CD14-positive monocyte (primary cell): ENCODE measurements around the gene PROK2. TPM values are rescaled to one million over a fixed set of nuclear protein-coding genes. Genes with fewer than 3 reads are reported as not detected.

Source experiments
- DNase-seq, 3 donors: peaks; one replicate each; pipeline ENCODE4 v3.0.0-alpha.2; 2011 to 2022
- H2AFZ ChIP-seq: 2 replicates; pipeline ENCODE4 v1.6.0; 2012; ENCODE audit warnings: mild to moderate bottlenecking, low read depth, low read length, inconsistent platforms; ENCODE audit not compliant: insufficient read depth, poor library complexity, severe bottlenecking
- H3K27ac ChIP-seq, 2 donors: 1 replicate in 1 of 2; 2 replicates in 1 of 2; pipeline ENCODE4 v1.5.1; 2012 to 2013; ENCODE audit warnings: low read length in 2 of 2, control low read depth in 1 of 2, inconsistent platforms in 1 of 2, low read depth in 1 of 2, mild to moderate bottlenecking in 1 of 2
- H3K27me3 ChIP-seq, 2 donors: one replicate each; pipeline versions ENCODE4 v1.6.0 to v1.6.1; 2011 to 2013; ENCODE audit warnings: low read length in 2 of 2; ENCODE audit not compliant: control insufficient read depth in 2 of 2, insufficient read depth in 2 of 2
- H3K36me3 ChIP-seq, 2 donors: replicated peaks in 1 of 2; 1 replicate in 1 of 2; 2 replicates in 1 of 2; pipeline versions ENCODE4 v1.5.1 to v1.6.1; 2012 to 2013; ENCODE audit warnings: low read length in 2 of 2, control low read depth in 1 of 2, inconsistent platforms in 1 of 2, mild to moderate bottlenecking in 1 of 2; ENCODE audit not compliant: insufficient read depth in 2 of 2, control insufficient read depth in 1 of 2
- H3K4me1 ChIP-seq, 2 donors: 1 replicate in 1 of 2; 2 replicates in 1 of 2; pipeline versions ENCODE4 v1.5.1 to v1.6.1; 2012 to 2013; ENCODE audit warnings: low read length in 2 of 2, control low read depth in 1 of 2, inconsistent platforms in 1 of 2, mild to moderate bottlenecking in 1 of 2, moderate library complexity in 1 of 2; ENCODE audit not compliant: insufficient read depth in 2 of 2, control insufficient read depth in 1 of 2
- H3K4me2 ChIP-seq: replicated peaks from 2 replicates; pipeline ENCODE3; 2012; ENCODE audit warnings: low read length, moderate library complexity, mild to moderate bottlenecking; ENCODE audit not compliant: poor library complexity, severe bottlenecking; ENCODE audit errors: extremely low read depth
- H3K4me3 ChIP-seq, 3 experiments: fragments of 200-600 bp in 1 of 3; sonication (generic) in 1 of 3; replicated peaks in 1 of 3; 1 replicate in 2 of 3; 2 replicates in 1 of 3; pipeline ENCODE4 v1.5.1; 2011 to 2013; ENCODE audit warnings: low read length in 3 of 3, mild to moderate bottlenecking in 3 of 3, control low read depth in 2 of 3, low read depth in 2 of 3, inconsistent platforms in 1 of 3, moderate library complexity in 1 of 3
- H3K79me2 ChIP-seq: 2 replicates; pipeline ENCODE4 v1.6.0; 2012; ENCODE audit warnings: mild to moderate bottlenecking, control low read depth, inconsistent platforms, low read length, moderate library complexity; ENCODE audit not compliant: insufficient read depth
- H3K9ac ChIP-seq: 2 replicates; pipeline ENCODE4 v1.6.0; 2017; ENCODE audit warnings: low read length, mild to moderate bottlenecking; ENCODE audit not compliant: insufficient read depth, poor library complexity, severe bottlenecking
- H3K9me3 ChIP-seq, 2 donors: replicated peaks in 1 of 2; 1 replicate in 1 of 2; 2 replicates in 1 of 2; pipeline versions ENCODE4 v1.5.1 to v1.6.1; 2012 to 2013; ENCODE audit warnings: low read length in 2 of 2, control low read depth in 1 of 2; ENCODE audit not compliant: control insufficient read depth in 1 of 2, insufficient read depth in 1 of 2
- H4K20me1 ChIP-seq: 2 replicates; pipeline ENCODE4 v1.6.0; 2012; ENCODE audit warnings: mild to moderate bottlenecking, low read length, control low read depth, moderate library complexity; ENCODE audit not compliant: insufficient read depth
- H3K27ac Mint-ChIP-seq, 7 donors: one replicate each; pipeline ENCODE4 v1.8.0; 2020; ENCODE audit warnings: mild to moderate bottlenecking in 7 of 7, mixed read lengths in 7 of 7, moderate library complexity in 6 of 7, inconsistent platforms in 2 of 7
- H3K27me3 Mint-ChIP-seq, 3 donors: one replicate each; pipeline ENCODE4 v1.8.0; 2021 to 2022; ENCODE audit warnings: low read depth in 3 of 3, mild to moderate bottlenecking in 3 of 3, mixed read lengths in 3 of 3, moderate library complexity in 3 of 3, inconsistent platforms in 1 of 3
- H3K36me3 Mint-ChIP-seq, 2 donors: one replicate each; pipeline ENCODE4 v1.8.0; 2020; ENCODE audit warnings: mixed read lengths in 2 of 2, inconsistent platforms in 1 of 2, mild to moderate bottlenecking in 1 of 2
- H3K4me1 Mint-ChIP-seq: one replicate; pipeline ENCODE4 v1.8.0; 2020; ENCODE audit warnings: mild to moderate bottlenecking, mixed read lengths
- H3K4me3 Mint-ChIP-seq, 2 donors: one replicate each; pipeline ENCODE4 v1.8.0; 2020; ENCODE audit warnings: mild to moderate bottlenecking in 2 of 2, mixed read lengths in 2 of 2, moderate library complexity in 1 of 2
- H3K9me3 Mint-ChIP-seq, 7 donors: one replicate each; pipeline ENCODE4 v1.8.0; 2020 to 2022; ENCODE audit warnings: mixed read lengths in 7 of 7, mild to moderate bottlenecking in 6 of 7, moderate library complexity in 6 of 7, inconsistent platforms in 2 of 7
- CTCF ChIP-seq: fragments of 200-600 bp; IDR thresholded peaks from one replicate; pipeline ENCODE4 v1.8.0; 2022; ENCODE audit warnings: antibody characterized with exemption, mild to moderate bottlenecking
- WGBS: methylation state at CpG from one replicate; pipeline ENCODE4 v1.1.5; 2013; ENCODE audit warnings: missing lambda C conversion rate; ENCODE audit not compliant: insufficient coverage; 5-methylcytosine and 5-hydroxymethylcytosine counted together
- intact Hi-C, 2 donors: fragments of 100-400 bp; cut with micrococcal nuclease; formaldehyde crosslinking; loops; one replicate each; pipeline versions ENCODE4 v1.15.0 to v1.15.1; 2023
- polyA plus RNA-seq, 3 donors: library from polyadenylated mRNA; depleted of rRNA in 1 of 3; unstranded in 2 of 3; stranded (reverse) in 1 of 3; fragments of 300-500 nt in 2 of 3; fragments of >200 nt in 1 of 3; fragmentation: Illumina TruSeq in 2 of 3; gene quantifications; 1 replicate in 2 of 3; 2 replicates in 1 of 3; pipeline ENCODE4 v1.2.3, GENCODE V29; 2012 to 2021

PROK2 gene
- polyA plus RNA-seq, 3 donors, result 25.4 to 81.7 (median 37.8) TPM

DNA sequence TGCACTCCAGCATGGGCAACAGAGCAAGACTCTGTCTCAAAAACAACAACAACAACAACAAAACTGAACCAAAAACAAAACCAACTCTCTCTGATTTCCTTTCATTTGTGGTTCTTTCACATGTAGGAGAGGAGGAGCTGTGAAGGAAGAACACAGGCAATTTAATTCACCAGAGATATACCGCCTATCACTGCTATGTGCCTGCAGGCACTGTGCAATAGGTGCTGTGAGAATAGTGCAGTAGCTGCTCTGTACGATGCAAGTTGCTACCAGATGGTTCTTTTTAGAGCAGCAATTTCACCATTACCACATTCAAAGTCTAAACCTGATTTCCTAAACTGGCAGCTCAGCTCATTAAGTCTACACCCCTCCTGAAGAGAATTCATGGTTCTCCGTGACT lies 11.3 kb upstream of the PROK2 start:
- WGBS, result 100% methylated on average over 1 of the region's 3 CpGs
- Histone ChIP-seq H3K27me3 (no peaks in the 10 kb centered on the region), H3K4me1 (peaks cover 0 to 16% of the 10 kb centered on the region in 2 donors), H3K4me3 (no peak overlapping the region), H4K20me1 (no peaks in the 10 kb centered on the region), H2AFZ (no peak overlapping the region), H3K27ac (no peak overlapping the region), H3K36me3 (no peaks in the 10 kb centered on the region), H3K9me3 (no peaks in the 10 kb centered on the region), H3K9ac (no peak overlapping the region), H3K4me2 (no peak overlapping the region), H3K79me2 (no peaks in the 10 kb centered on the region)
- H3K27ac Mint-ChIP-seq, result no peak overlapping the region
- TF ChIP-seq CTCF, result no peak
- intact Hi-C loops, result no loop called here
- H3K9me3 Mint-ChIP-seq, result peaks cover 0 to 2% (median 0%) of the 10 kb centered on the region in 7 donors
- peaks cover 23% of the 10 kb centered on the region for H3K4me1 Mint-ChIP-seq
- peaks cover 1 to 9% (median 2%) of the 10 kb centered on the region in 3 donors for H3K27me3 Mint-ChIP-seq
- no peaks in the 10 kb centered on the region for H3K36me3 Mint-ChIP-seq
- no peak overlapping the region for H3K4me3 Mint-ChIP-seq
- DNase-seq, result no peak

DNA sequence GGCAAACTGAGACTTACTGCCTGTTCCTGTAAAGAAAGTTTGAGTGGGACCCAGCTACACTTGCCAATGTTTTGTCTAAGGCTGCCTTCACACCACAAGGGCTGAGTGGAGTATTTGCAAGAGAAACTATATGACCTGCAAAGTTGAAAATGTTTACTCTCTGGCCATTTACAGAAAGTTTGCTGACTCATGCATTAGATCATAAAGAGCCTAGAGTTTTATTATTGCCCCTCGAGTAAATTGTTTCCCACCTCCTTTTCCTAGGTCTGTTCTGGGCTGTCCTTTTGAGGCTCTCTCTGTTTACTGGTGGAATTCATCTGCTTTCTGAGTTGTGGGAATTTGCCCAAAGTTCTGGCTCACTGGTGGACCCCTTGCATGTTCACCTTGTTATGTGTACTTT lies 6.7 kb upstream of the PROK2 start:
- no peaks in the 10 kb centered on the region for H3K9me3 ChIP-seq
- H3K9ac ChIP-seq, result no peak overlapping the region
- no peaks in the 10 kb centered on the region for H3K36me3 Mint-ChIP-seq
- no peak overlapping the region for H3K4me2 ChIP-seq
- H3K27me3 Mint-ChIP-seq, result peaks cover 3 to 8% (median 4%) of the 10 kb centered on the region in 3 donors
- H4K20me1 ChIP-seq, result no peaks in the 10 kb centered on the region
- no peak for DNase-seq
- no peak overlapping the region for H3K4me3 Mint-ChIP-seq
- intact Hi-C loops, result loop anchor here in 1 of 2 donors (5.0 kb wide), 1 partner anchor 34 kb away; no protein-coding TSS in a partner anchor
- no peak overlapping the region for H2AFZ ChIP-seq
- no peak overlapping the region for H3K27ac Mint-ChIP-seq
- peaks cover 0 to 11% of the 10 kb centered on the region in 2 donors for H3K27me3 ChIP-seq
- H3K79me2 ChIP-seq, result no peaks in the 10 kb centered on the region
- H3K4me1 ChIP-seq, result peaks cover 0 to 9% of the 10 kb centered on the region in 2 donors
- H3K27ac ChIP-seq, result no peak overlapping the region
- H3K9me3 Mint-ChIP-seq, result peaks cover 0 to 2% (median 0%) of the 10 kb centered on the region in 7 donors
- WGBS, result no CpG with 5 or more reads among the region's 1 CpG
- peaks cover 20% of the 10 kb centered on the region for H3K4me1 Mint-ChIP-seq
- no peaks in the 10 kb centered on the region for H3K36me3 ChIP-seq
- no peak for TF ChIP-seq CTCF
- H3K4me3 ChIP-seq, result no peak overlapping the region
